Measurements from ENCODE around the gene HOXA2.

Gene HOXA2

DNA sequence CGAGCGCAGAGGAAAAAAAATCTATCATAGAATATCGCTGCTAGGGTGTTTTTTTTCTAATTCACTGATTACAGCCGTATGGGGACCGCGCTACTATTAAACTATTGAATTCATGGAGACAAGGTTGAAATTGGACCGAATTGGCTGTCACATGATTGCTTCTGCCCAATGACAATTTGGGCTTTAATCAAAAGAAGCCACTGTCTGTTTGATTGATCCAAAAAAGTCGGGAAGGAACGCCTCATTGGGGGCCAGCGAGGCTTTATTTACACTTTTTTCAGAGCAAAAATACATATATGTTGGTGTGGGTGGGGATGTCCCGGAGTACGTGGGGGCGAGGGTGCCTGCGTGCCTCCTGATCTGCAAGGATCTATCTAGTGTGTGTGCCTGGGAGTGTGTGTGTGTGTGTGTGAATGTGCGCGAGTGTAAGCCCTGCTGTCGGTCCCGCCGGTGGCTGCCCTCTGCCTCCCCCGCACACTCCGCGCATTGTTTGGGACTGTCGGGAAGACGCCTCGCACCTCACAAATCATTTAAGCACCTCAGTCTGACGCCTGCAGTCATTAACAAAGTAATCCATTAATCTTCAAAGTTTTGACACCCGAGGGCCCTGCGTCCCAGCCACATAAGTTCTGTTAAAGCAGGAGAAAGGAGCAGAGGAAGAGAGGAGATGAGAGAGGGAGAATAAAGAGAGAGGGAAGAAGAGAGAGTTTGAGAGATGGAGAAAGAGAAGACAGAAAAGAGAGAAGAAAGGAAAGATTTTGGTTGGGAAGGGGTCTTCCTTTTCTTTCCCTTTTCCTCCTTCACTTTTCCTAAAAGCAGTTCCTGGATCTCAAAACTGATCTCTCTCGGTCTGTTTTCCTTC lies at the start of gene HOXA2:
TSS of gene HOXA2 (minus strand) at position 103 of the 862 bp plus-strand sequence. CDS start 183 bp downstream, outside the sequence.
- DNase-seq (ENCODE audit: low read depth): no peak

DNA sequence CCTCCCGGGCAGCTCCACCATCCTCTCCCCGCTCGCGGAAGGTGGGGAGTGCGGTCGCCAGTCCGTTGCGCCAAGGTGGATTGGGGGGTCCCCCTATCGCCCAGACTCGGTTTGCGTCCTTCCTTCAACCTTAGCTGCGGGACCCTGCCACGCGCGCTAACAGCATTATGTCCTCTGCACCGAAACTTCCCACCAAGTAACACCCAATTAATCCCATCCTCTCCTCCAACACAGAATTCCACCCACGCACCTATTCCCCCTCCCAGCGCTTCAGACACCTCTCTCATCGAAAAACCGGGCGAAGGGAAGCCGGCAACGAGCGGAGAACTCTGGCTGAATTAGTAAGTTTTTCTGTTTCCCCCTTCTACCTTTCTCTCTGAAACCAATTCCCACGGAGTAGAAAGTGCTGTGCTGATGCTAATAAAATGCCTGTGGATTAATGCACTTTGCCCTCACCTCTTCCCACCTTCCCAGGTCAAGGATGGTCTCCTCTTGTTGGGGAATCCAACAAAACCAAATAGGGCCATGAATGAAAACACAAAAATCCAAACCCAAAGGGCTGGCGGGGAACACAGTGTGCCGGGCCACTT lies 49.0 kb upstream of the HOXA2 start:
- DNase-seq (ENCODE audit: low read depth): no peak

- DNase-seq (ENCODE audit: low read depth): no peak
Observed at GRCh38 chr7:27150568-27151340, 48.3 kb upstream of the HOXA2 start.

GRCh38 chr7:27149842-27150567 lies 47.5 kb upstream of the HOXA2 start:
- DNase-seq (ENCODE audit: low read depth): no peak

GRCh38 chr7:27148756-27149641 lies 46.5 kb upstream of the HOXA2 start:
- DNase-seq (ENCODE audit: low read depth): no peak

- no peak for DNase-seq (ENCODE audit: low read depth)
Observed at GRCh38 chr7:27148031-27148755, 45.7 kb upstream of the HOXA2 start.

DNA sequence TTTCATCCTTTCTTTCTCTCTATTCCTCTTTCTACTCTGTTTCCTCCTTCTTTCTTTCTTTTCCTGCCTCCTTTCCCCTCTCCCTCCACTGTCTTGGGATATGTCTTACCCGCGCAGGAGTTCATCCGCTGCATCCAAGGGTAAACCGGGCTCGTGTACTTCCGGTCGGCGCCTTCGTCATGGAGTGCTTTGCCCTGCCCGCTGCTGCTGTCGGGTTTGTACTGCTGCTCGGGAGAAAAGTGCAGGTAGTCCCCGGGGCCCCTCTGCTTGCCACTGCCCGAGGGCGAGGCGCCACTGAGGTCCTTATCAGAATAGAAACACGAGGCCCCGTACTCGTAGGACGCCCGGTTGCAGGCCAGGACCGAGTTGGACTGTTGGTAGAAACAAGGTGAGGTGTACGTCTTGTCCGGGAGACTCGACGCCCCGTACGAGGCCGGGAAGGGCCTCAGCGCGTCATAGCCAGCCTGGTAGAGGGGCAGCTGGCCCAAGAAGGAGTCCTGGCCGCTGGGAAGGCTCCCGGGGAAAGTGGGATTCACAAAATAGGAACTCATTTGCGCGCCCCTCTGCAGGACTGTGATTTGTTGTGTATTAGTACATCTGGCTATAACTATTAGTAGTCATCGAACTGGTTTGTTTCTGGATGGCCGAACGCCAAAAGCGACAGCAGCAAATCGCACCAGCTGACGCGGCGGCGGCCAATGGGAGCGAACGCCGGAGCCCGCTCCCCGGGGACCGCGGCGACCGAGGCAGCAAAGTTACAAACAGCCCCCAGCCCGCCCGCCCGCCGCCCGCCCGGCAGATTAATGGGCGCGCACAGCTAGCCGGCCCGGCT lies 44.9 kb upstream of the HOXA2 start, which contains the start of gene HOXA6:
TSS of gene HOXA6 (minus strand) at position 576 of the 832 bp plus-strand sequence. CDS start at position 551, 25 bp downstream.
- DNase-seq (ENCODE audit: low read depth): no peak

DNA sequence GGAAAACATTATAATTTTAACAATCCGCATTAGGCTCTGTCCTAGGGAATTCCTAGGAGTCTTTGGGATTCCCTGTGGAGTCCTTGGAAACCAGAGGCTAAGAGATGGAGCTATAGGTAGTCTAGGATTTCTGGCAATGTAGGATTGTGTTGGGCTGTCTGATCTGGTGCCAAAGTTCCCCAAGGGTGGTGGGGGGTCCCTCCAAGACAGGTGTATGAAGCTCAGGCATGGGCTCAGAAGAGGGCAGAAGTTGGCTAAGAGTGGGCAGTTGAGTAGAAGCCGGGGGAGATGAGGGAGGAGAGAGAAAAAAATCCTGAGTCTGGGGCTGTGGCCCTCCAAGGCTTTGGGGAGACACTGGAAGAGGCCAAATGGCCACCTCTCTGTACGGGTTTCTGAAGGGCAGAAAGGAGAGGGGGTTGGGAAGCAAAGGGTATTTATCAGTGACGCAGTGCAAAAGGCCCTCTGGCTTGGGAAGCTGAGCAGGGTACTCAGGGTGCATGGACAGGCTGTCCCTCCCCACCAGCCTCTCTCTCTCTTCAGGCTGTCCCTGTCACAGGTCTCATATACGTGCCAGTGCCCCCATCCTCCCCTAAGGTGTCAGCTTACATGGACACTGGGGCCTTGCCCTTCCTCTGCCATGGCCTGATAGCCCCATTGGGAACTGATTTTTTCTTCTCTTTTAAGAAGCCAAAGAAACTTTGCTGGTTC lies 44.2 kb upstream of the HOXA2 start:
- DNase-seq (ENCODE audit: low read depth): no peak

GRCh38 chr7:27145914-27146412 lies 43.5 kb upstream of the HOXA2 start:
- no peak for DNase-seq (ENCODE audit: low read depth)

DNA sequence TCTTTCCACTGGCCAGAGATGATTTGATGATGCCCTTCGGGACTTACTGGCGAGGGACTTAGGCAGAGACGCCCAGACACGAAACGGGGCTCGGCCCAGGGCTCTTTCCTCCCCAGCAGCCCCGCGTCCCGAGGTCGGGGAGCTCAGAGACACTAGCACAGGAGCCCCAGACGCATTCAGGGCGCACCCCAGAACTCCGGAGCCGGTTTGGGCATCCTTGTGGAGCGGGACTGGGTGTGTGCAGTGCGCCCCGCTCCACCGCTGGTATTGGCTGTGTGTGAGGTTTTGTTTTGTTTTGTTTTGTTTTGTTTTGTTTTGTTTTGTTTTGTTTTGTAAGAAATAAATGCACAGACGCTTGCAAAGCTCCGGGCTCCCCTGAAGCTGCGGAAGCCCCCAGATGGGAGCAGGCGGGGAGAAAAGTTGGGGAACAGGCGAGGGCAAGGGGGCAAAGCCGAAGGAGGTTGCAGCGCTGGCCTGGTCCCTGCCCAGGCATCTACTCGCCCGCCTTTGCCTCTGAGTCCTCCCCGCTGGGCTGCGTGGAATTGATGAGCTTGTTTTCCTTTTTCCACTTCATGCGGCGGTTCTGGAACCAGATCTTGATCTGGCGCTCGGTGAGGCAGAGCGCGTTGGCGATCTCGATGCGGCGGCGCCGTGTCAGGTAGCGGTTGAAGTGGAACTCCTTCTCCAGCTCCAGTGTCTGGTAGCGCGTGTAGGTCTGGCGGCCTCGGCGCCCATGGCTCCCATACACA lies 42.9 kb upstream of the HOXA2 start:
- no peak for DNase-seq (ENCODE audit: low read depth)

- no peak for DNase-seq (ENCODE audit: low read depth)
Observed at GRCh38 chr7:27144781-27145164, 42.3 kb upstream of the HOXA2 start.

DNA sequence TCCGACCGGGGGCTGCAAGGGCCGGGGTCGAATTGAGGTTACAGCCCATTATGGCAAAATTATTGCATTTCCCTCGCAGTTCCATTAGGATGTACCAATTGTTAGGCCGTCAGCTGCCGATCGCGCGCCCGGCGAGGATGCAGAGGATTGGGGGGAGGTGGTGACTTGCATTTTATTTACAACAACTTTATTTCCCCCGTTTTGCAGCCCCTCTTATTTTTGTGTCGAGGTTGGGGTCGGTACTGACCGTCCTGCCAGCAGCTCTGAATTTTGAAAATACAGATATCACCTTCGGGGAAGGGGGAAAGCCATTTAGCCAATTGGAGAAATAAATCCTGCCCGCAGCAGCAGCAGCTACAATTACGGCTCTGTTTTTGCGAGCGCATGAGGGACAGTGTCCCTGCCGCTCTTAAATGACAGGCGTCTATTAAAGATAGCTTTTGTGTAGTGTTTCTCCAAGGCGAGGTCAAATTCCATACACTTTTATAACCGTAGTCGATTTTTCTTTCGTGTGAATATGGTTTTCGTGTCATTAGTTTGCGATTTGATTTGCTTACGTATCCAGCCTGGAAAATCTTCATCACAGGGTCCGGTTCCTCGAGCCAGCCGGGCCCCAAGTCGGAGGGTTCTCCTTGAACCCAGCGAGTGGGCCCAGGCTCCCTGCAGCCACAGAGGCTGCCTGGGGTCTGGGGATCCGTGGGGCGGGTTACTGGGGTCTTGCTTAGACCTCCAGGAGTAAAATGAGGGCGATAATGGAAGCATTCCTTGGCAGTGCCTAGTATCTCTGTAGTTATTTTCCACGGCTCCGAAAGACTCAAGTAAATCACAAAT lies 41.7 kb upstream of the HOXA2 start:
- DNase-seq (ENCODE audit: low read depth): no peak

DNA sequence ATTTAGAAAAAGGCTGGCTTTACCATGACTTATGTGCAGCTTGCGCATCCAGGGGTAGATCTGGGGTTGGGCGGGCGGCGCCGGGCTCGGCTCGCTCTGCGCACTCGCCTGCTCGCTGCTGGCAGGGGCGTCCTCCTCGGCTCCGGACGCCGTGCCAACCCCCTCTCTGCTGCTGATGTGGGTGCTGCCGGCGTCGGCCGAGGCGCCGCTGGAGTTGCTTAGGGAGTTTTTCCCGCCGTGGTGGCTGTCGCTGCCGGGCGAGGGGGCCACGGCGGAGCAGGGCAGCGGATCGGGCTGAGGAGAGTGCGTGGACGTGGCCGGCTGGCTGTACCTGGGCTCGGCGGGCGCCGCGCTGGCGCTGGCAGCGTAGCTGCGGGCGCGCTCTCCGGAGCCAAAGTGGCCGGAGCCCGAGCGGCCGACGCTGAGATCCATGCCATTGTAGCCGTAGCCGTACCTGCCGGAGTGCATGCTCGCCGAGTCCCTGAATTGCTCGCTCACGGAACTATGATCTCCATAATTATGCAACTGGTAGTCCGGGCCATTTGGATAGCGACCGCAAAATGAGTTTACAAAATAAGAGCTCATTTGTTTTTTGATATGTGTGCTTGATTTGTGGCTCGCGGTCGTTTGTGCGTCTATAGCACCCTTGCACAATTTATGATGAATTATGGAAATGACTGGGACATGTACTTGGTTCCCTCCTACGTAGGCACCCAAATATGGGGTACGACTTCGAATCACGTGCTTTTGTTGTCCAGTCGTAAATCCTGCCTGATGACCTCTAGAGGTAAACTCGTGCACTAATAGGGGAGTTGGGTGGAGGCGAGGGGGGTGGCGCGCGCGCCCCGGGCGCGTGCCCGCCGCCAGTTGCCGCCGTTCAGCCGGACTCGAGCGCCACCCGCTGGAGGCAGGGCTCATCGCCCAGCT lies 40.8 kb upstream of the HOXA2 start, which contains the start of gene HOXA5:
TSS of gene HOXA5 (minus strand) at position 659 of the 927 bp plus-strand sequence. CDS start at position 585, 74 bp downstream.
- DNase-seq (ENCODE audit: low read depth): no peak

DNA sequence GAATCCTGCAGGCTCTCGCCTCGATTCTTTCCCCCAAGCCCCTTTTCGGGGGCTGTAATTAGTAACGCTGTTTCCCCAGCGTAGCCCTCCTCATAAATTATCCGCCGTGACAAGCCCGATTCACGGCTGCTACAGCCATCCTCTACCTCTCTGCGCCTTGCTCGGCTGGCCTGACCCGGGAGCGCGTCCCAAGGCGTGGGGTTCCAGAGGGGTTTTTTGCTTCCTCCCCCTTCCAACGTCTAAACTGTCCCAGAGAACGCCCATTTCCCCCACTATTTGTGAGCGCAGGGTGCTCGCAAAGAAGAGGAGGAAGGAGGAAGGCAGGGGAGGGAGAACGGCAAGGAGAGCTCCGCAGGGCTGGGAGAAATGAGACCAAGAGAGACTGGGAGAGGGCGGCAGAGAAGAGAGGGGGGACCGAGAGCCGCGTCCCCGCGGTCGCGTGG lies 40.1 kb upstream of the HOXA2 start:
- no peak for DNase-seq (ENCODE audit: low read depth)

GRCh38 chr7:27141923-27142579 lies 39.6 kb upstream of the HOXA2 start:
- DNase-seq (ENCODE audit: low read depth): no peak

All from stimulated activated CD8-positive, alpha-beta memory T cell treated with anti-CD3 and anti-CD28 coated beads, Interleukin-15, amount 100 ng/mL, for 1 hour (primary cell).